HepG2 (cell line): Measurements from ENCODE around the gene HMGCS2. TPM values are rescaled to one million over a fixed set of nuclear protein-coding genes. Genes with fewer than 3 reads are reported as not detected.

Experiments
- ADNP ChIP-seq: sonication (generic); formaldehyde crosslinking; IDR thresholded peaks from 2 replicates; pipeline ENCODE4 v1.4.0; 2020; ENCODE audit warnings: missing genetic modification reagents
- FOXO1 ChIP-seq: sonication (generic); formaldehyde crosslinking; IDR thresholded peaks from 2 replicates; pipeline ENCODE4 v1.4.0; 2020; ENCODE audit warnings: missing genetic modification reagents
- GRHL1 ChIP-seq: sonication (generic); formaldehyde crosslinking; conservative IDR thresholded peaks from 2 replicates; pipeline ENCODE4 v1.8.0; 2022; ENCODE audit warnings: missing genetic modification reagents
- HHEX ChIP-seq: IDR thresholded peaks from 2 replicates; pipeline ENCODE4 v1.6.1; 2016; ENCODE audit warnings: control low read depth
- HNF4A ChIP-seq: sonication (generic); formaldehyde crosslinking; IDR thresholded peaks from 2 replicates; pipeline ENCODE4 v1.4.0; 2020; ENCODE audit warnings: missing genetic modification reagents
- JUND ChIP-seq: sonication (generic); formaldehyde crosslinking; IDR thresholded peaks from 2 replicates; pipeline ENCODE4 v1.8.0; 2022; ENCODE audit warnings: mild to moderate bottlenecking, missing genetic modification reagents
- RBAK ChIP-seq: sonication (generic); formaldehyde crosslinking; IDR thresholded peaks from 2 replicates; pipeline ENCODE4 v1.5.1; 2020; ENCODE audit warnings: mild to moderate bottlenecking, missing genetic modification reagents
- RERE ChIP-seq: IDR thresholded peaks from 2 replicates; pipeline ENCODE4 v1.6.1; 2016; ENCODE audit warnings: low read depth, missing genetic modification reagents, missing compliant biosample characterization
- SKI ChIP-seq: fragments of 450-650 bp; IDR thresholded peaks from one replicate; pipeline ENCODE4 v1.6.1; 2018; ENCODE audit warnings: mild to moderate bottlenecking; ENCODE audit not compliant: partially characterized antibody
- SOX6 ChIP-seq, 2 experiments: fragments of 450-650 bp in 1 of 2; sonication (generic) in 1 of 2; formaldehyde crosslinking in 1 of 2; IDR thresholded peaks; 2 replicates each; pipeline versions ENCODE4 v1.4.0 to v1.6.1; 2017 to 2020; ENCODE audit warnings: antibody characterized with exemption in 1 of 2, mild to moderate bottlenecking in 1 of 2, missing genetic modification reagents in 1 of 2
- TOE1 ChIP-seq: sonication (generic); formaldehyde crosslinking; IDR thresholded peaks from 2 replicates; pipeline ENCODE4 v1.4.0; 2020; ENCODE audit warnings: mild to moderate bottlenecking, missing genetic modification reagents
- ZNF329 ChIP-seq: sonication (generic); formaldehyde crosslinking; IDR thresholded peaks from 2 replicates; pipeline ENCODE4 v1.9.0; 2021; ENCODE audit warnings: low read depth, mild to moderate bottlenecking, missing genetic modification reagents
- ZNF460 ChIP-seq: sonication (generic); formaldehyde crosslinking; IDR thresholded peaks from 2 replicates; pipeline ENCODE4 v1.5.1; 2020; ENCODE audit warnings: missing genetic modification reagents, mild to moderate bottlenecking, borderline replicate concordance
- ZNF883 ChIP-seq: sonication (generic); formaldehyde crosslinking; IDR thresholded peaks from 2 replicates; pipeline ENCODE4 v1.5.1; 2020; ENCODE audit warnings: mild to moderate bottlenecking, missing genetic modification reagents; ENCODE audit errors: not compliant biosample characterization
- polyA plus RNA-seq, 8 experiments: library from polyadenylated mRNA; depleted of rRNA in 3 of 8; stranded (reverse) in 7 of 8; unstranded in 1 of 8; fragments of >200 nt; fragmentation: Illumina TruSeq in 4 of 8; extraction: Trizol in 4 of 8; gene quantifications; 2 replicates each; pipeline versions ENCODE4 v1.2.1 to v1.2.3, GENCODE V29; 2011 to 2016; ENCODE audit warnings: low read depth in 4 of 8, missing spikeins in 1 of 8, mixed read lengths in 1 of 8; ENCODE audit not compliant: insufficient read depth in 1 of 8
- total RNA-seq, 5 experiments: library from RNA; depleted of rRNA; stranded (reverse); fragments of >200 nt; fragmentation: Illumina TruSeq; extraction: Trizol; gene quantifications; 2 replicates each; pipeline ENCODE4 v1.2.3, GENCODE V29; 2016; ENCODE audit warnings: low read depth in 1 of 5
- TF ChIP-seq, protein P1 (sequence below): sonication (generic); formaldehyde crosslinking; IDR thresholded peaks from 2 replicates; pipeline ENCODE4 v1.5.0; 2020; ENCODE audit warnings: mild to moderate bottlenecking, missing genetic modification reagents
- TF ChIP-seq, protein P2 (sequence below): sonication (generic); formaldehyde crosslinking; IDR thresholded peaks from 2 replicates; pipeline ENCODE4 v1.4.0; 2020; ENCODE audit warnings: low read depth, missing genetic modification reagents

HMGCS2 gene
- total and polyA plus RNA-seq, 2 of the 13 experiments (the other 11 are each of a cell fraction or from before 2014, with no cell fraction given), result 0.44 to 1.5 TPM

DNA sequence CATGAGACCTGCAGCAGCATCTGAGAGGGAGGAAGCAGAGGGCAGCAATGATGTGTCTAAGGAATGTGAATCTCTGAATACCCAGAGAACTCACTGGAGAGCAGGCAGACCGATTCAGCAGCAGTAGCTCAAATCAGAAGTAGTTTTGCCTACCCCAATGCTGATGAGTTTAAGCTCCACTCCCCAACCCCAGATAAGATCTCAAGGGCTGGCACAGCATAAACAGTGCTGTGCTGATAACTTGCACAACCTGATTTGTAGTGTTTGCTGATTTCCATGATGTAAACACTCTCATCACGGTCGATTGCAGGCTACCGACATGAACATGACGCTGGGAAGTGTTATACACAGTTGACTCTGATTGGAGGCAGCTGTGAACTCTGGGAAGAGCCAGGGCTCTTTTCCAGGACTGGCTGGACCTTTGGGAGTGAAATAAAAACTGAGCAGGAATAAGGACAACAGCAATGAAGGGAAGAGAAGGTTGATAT is 11.2 kb upstream of the HMGCS2 start (continued):
- TF ChIP-seq, protein P1, sequence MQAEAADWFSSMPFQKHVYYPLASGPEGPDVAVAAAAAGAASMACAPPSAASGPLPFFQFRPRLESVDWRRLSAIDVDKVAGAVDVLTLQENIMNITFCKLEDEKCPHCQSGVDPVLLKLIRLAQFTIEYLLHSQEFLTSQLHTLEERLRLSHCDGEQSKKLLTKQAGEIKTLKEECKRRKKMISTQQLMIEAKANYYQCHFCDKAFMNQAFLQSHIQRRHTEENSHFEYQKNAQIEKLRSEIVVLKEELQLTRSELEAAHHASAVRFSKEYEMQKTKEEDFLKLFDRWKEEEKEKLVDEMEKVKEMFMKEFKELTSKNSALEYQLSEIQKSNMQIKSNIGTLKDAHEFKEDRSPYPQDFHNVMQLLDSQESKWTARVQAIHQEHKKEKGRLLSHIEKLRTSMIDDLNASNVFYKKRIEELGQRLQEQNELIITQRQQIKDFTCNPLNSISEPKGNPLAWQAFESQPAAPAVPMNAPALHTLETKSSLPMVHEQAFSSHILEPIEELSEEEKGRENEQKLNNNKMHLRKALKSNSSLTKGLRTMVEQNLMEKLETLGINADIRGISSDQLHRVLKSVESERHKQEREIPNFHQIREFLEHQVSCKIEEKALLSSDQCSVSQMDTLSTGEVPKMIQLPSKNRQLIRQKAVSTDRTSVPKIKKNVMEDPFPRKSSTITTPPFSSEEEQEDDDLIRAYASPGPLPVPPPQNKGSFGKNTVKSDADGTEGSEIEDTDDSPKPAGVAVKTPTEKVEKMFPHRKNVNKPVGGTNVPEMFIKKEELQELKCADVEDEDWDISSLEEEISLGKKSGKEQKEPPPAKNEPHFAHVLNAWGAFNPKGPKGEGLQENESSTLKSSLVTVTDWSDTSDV, result no peak
- no peak for TF ChIP-seq SKI
- no peak for TF ChIP-seq ZNF460 (CRISPR knock-in tag)
- no peak for TF ChIP-seq GRHL1 (CRISPR knock-in tag)
- TF ChIP-seq, protein P2, sequence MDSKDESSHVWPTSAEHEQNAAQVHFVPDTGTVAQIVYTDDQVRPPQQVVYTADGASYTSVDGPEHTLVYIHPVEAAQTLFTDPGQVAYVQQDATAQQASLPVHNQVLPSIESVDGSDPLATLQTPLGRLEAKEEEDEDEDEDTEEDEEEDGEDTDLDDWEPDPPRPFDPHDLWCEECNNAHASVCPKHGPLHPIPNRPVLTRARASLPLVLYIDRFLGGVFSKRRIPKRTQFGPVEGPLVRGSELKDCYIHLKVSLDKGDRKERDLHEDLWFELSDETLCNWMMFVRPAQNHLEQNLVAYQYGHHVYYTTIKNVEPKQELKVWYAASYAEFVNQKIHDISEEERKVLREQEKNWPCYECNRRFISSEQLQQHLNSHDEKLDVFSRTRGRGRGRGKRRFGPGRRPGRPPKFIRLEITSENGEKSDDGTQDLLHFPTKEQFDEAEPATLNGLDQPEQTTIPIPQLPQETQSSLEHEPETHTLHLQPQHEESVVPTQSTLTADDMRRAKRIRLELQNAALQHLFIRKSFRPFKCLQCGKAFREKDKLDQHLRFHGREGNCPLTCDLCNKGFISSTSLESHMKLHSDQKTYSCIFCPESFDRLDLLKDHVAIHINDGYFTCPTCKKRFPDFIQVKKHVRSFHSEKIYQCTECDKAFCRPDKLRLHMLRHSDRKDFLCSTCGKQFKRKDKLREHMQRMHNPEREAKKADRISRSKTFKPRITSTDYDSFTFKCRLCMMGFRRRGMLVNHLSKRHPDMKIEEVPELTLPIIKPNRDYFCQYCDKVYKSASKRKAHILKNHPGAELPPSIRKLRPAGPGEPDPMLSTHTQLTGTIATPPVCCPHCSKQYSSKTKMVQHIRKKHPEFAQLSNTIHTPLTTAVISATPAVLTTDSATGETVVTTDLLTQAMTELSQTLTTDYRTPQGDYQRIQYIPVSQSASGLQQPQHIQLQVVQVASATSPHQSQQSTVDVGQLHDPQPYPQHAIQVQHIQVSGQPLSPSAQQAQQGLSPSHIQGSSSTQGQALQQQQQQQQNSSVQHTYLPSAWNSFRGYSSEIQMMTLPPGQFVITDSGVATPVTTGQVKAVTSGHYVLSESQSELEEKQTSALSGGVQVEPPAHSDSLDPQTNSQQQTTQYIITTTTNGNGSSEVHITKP, result no peak
- 0 out of 2 replicates have a peak, but pooled peaks have one; percentile 49 for TF ChIP-seq RERE (CRISPR knock-in tag)
- TF ChIP-seq FOXO1, result 0 out of 2 replicates have a peak, but pooled peaks have one; percentile 38
- TF ChIP-seq SOX6 (IDR thresholded peaks at IDR 0.05), result no peak
- peak; percentile 67; the same call in 1 of the 2 replicates for TF ChIP-seq SOX6 (CRISPR knock-in tag; IDR thresholded peaks at IDR 0.05)
- no peak for TF ChIP-seq ZNF329 (CRISPR knock-in tag)
- TF ChIP-seq ZNF883, result no peak
- no peak for TF ChIP-seq JUND (CRISPR knock-in tag)
- no peak for TF ChIP-seq ADNP (CRISPR knock-in tag)
- no peak for TF ChIP-seq TOE1
- TF ChIP-seq RBAK (CRISPR knock-in tag), result no peak
- peak; percentile 28; the same call in 1 of the 2 replicates for TF ChIP-seq HNF4A (CRISPR knock-in tag)
- peak; percentile 15; the same call in 1 of the 2 replicates for TF ChIP-seq HHEX (CRISPR knock-in tag)
